Aortic smooth muscle cell (primary cell): Measurements from ENCODE around the gene HYLS1. TPM values are rescaled to one million over a fixed set of nuclear protein-coding genes. Genes with fewer than 3 reads are reported as not detected.

Experiments
- total RNA-seq: library from RNA; depleted of rRNA; stranded (reverse); fragments of >200 nt; gene quantifications from 2 replicates; pipeline ENCODE4 v1.2.3, GENCODE V29; 2014

HYLS1 gene
- 6.2 and 10.0 TPM in 2 replicates for total RNA-seq

GRCh38 chr11:125887373-125888324 lies at the start of gene HYLS1:
Gene HYLS1, plus strand, starts transcription at chr11:125887668. Its CDS starts 11,701 bp downstream, at chr11:125899369.

GRCh38 chr11:125902927-125903710 lies 15.7 kb downstream of the HYLS1 start, which contains the start of gene PUS3:
Gene PUS3, minus strand, starts transcription at chr11:125903206. Its CDS starts 6,922 bp downstream, at chr11:125896284.

GRCh38 chr11:125903711-125904659 lies 16.5 kb downstream of the HYLS1 start, which contains the start of gene DDX25:
Gene DDX25, plus strand, starts transcription at chr11:125904508. Its CDS starts 10 bp downstream, at chr11:125904518.

GRCh38 chr11:125945797-125946520 lies 58.5 kb downstream of the HYLS1 start, which contains the start of gene VSIG10L2:
Gene VSIG10L2, plus strand, starts transcription at chr11:125946044. Its CDS starts 12 bp downstream, at chr11:125946056.

Other genes with a start within 250 kb of the HYLS1 start
- not detected in 2 replicates for gene ACRV1, start 206.8 kb upstream of the HYLS1 start, total RNA-seq
- gene PATE1, start 141.4 kb upstream of the HYLS1 start, total RNA-seq, result not detected in 2 replicates
- gene PATE2, start 108.8 kb upstream of the HYLS1 start, total RNA-seq, result 0.13 and 0.44 TPM in 2 replicates
- gene PATE3, start 99.5 kb upstream of the HYLS1 start, total RNA-seq, result not detected in 2 replicates
- not detected in 2 replicates for gene PATE4, start 54.4 kb upstream of the HYLS1 start, total RNA-seq
- gene PUS3, start 15.5 kb downstream of the HYLS1 start, total RNA-seq, result 8.6 and 11.4 TPM in 2 replicates
- gene DDX25, start 16.8 kb downstream of the HYLS1 start, total RNA-seq, result 0.06 TPM in 1 of 2 replicates, not detected in the other
- gene VSIG10L2, start 58.4 kb downstream of the HYLS1 start, total RNA-seq, result not detected in 2 replicates
- 6.7 and 7.7 TPM in 2 replicates for gene CDON, start 175.2 kb downstream of the HYLS1 start, total RNA-seq